NK-92 treated with Interleukin-12 subunit alpha and Interleukin-12 subunit beta, amount 100 ng/mL, for 24 hours (cell line): ENCODE results near the gene PTX3.

Experiments
- DNase-seq: peaks from one replicate; lab custom pipeline; 2025; lab: John Stamatoyannopoulos, UW

Gene PTX3

DNA sequence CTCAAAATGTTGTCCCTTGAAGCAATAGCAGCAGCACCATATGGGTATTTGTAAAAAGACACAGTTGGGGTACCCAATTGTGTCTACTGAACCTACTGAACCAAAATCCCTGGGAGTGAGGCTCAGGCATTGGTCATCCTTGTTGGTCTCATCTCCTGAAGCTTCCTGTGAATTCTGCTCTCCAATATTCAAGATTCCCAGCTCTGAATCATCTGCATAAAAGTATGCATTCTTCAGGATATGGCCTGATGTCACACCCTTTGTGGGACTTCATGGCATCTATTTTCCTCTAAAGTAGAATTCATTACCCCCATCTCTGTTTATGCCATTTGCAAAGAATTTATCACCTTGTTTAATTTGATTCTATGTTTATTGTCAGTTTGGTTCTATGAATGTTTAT, 13.3 kb upstream of the PTX3 start:
- no peak for DNase-seq

DNA sequence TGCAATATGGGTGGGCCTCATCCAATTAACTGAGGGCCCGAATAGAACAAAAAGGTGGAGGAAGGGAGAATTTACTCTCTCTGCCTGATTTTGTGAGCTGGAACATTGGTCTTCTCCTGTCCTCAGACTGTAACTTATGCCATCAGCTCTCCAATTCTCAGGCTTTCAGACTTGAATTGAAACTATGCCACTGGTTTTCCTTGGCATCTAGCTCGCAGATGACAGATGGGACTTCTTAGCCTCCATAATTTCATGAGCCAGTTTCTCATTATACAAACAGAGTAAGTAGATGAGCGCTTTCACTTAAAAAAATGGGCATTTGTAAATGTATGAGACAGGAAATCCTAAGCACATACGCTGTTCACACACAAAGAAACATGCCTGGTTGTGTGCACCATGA, 8.7 kb upstream of the PTX3 start:
- DNase-seq, result no peak

DNA sequence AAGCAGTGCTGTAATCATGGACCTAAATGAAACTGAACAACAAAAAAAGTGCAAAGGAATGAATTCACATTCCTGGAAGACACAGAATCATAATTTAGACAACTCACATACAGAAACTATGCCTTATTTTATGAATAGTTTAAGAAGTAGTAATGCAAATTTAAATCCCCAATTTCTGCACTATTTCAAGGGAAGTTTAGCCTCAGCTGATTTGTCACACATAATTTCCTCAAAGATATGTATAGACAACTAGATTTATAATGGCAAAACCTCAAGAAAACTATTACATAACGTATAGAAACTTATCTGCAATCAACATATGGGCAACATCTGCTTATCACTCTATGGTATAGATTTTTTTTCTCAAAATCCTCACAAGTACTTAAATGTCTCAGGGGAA, 7.8 kb upstream of the PTX3 start:
- no peak for DNase-seq

DNA sequence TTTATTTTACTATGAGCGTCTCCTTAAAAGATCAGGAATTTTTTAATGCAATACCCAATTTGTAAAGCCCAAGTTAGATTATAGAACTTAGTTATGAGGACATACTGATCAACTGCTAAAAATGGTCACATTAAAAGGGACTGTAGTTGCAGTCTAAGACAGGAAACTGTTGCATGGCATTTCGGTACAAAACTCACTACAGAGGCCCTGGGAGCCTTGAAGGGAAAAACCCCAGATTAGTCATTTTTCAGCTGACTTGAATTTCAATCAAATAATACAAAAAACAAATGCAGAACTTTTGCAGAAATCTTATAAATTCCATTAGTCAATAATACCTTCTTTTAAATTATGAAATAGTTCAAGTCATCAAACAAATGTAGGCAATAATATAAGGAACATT, 6.9 kb upstream of the PTX3 start:
- DNase-seq, result peak; percentile 1

DNA sequence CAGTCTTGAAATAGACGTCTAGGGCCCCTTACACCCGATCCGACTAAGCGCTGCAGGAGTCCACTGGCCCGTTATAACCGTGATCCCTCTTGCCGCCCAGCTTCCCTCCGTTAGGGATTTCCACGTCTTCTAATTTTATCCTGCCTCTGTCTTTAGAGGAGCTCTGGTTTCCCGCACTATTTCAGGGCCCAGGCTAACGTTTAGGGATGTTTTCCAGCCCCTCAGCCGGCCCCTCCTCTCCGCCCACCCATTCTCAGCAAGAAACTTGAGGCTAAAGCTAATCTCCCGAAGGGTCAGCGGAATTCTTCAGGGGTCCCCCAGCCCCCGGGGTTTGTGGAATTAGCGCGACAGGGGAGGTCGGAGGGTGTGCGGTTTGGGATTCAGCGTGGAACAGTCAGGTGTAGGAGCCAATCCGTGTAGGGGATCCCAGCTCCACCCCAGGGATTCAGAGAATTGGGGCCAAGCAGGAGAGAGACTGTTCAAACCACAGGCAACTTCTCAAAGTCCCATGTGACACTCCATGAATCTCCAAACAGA, 1.6 kb downstream of the PTX3 start:
- DNase-seq, result no peak

DNA sequence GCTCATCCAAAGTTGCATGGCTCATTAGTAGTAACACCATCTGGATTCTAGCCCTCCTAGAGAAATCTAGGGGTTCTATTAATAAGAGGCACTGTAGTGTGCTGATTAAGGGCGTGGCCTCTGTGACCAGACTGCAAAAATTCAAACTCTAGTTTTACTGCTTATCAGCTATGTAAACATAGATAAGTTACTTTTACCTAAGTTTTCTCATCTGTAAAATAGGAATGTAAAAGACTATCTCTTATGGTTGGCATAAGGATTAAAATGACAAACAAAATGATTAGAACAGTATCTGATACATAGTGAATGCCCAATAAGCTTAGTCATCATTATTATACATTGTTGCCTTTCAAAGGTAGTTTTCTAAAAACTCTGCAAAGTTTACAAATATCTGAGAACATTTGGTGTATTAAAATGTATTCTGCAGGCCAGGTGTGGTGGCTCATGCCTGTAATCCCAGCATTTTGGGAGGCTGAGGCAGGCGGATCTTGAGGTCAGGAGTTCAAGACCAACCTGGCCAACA, 4.5 kb downstream of the PTX3 start:
- DNase-seq, result no peak

DNA sequence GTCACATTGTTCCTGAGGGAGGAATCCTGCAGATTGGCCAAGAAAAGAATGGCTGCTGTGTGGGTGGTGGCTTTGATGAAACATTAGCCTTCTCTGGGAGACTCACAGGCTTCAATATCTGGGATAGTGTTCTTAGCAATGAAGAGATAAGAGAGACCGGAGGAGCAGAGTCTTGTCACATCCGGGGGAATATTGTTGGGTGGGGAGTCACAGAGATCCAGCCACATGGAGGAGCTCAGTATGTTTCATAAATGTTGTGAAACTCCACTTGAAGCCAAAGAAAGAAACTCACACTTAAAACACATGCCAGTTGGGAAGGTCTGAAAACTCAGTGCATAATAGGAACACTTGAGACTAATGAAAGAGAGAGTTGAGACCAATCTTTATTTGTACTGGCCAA, 6.1 kb downstream of the PTX3 start:
- DNase-seq, result no peak

DNA sequence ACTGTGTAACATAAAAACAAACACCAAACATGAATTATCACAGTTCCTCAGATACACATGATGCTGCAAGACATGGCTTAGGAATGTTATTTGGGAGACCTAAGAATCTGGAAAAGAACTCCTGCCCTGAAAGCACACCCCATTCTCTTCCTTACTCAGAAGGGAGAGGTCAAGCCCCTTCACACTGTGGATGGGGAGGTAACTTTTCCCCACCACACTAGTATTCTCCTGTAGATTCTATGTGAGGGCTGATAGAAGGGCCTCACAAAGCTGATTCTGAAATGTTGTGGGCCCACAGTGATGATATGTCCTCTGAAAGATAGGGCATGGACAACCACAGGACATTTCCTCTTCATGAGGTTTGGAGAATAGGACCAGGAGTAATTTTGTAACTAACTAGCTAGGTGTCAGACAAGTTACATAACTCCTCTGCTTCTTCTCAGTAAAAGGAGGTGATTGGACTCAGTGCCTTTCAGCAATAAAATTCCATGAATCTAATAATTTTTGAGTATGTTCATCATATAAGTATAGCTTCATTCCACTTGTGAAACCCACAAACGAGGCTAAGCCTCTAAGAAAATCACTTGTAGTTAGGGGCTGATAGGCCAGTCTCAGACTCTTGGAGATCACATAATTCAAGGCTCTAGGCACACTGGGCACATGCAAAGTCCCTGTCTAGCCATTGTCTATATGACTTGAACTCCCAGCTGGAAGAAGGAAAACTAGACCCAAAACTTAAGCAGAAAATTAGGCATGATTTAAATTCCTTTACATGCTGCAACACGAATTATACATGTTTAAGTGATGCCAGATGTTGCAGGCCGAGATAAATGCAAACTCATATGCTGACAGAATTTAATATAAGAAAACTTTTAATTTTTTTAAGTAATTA, 7.5 kb downstream of the PTX3 start:
- DNase-seq, result no peak

DNA sequence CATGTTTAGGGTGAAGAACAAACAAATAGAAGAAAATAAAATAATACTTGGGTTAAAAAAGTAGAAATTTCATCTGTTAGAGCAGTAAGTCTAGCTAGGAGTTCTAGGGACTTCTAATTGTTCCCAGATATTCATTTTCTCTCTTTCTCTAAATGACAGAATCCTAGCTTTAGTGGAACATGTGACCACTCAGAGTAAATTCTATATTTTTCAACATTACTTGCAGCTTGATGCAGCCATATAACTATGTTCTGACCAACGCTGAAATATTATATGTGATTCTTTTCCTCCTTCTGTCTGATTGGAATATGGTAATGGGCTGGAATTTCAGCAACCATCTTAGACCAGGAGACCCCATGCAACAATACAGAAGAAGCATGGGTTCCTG, 8.1 kb downstream of the PTX3 start:
- no peak for DNase-seq

DNA sequence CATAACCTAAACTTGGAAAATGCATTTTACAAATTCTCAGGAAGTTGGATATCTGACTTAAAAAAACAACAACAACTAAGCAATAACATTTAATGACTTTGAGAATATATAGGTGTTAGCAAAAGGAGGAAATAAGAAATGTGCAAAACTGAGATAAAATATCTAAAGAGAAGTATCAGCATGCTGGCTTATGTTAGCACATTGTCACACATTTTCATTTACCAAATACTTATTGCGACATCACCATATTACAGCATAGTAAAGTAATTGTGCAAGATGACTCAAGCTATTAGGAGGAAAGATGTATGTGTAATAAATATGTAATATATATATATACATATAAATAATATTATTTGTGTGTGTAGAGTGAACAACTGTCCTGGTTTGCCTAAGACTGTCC, 9.2 kb downstream of the PTX3 start:
- DNase-seq, result no peak

DNA sequence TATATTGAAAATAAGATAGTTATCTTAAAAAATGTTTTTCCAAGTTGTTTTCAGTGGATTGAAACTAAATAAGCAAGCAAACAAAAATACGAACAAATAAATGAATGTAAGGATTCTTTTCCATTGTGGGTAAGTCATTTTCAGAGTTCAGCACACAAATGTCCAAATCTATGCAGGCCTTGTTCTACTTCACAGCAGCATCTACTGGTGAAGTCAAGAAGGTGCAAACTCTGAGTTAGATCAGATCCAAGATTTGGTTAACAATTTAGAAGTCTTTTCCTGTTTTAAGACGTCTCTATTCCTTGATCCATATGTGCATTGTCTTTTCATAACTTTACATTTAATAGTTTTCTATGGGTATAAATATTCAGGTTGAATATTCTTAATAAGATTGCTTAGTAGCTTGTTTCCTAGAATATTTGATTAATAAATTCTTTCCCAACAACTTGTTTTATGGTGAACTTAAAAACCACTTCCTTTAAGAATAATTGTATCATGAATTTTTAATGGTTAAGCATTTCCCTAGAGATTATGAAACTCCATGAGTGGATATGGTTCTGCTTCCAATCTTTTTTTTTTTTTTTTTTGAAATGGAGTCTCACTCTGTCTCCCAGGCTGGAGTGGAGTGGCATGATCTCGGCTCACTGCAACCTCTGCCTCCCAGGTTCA, 10.5 kb downstream of the PTX3 start:
- DNase-seq, result no peak

DNA sequence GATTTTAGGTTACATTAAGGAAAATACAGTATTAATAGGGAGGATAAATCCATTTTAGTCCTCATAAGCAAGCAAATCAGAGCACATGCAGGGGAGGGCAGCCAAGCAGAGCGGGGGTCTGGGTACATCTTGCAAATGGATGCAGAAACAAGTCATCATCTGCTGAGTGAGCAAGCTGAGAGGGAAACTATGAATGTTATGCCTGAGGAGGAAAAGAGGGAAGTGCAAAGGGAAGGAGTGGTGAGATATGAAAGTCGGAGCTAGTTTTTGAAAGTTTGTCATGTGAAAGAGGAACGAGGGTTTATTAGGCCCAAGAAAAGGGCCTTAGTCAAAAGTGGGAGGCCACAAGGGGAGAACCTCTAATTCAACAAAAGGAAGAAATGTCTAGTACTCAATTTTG, 15.4 kb downstream of the PTX3 start:
- no peak for DNase-seq

DNA sequence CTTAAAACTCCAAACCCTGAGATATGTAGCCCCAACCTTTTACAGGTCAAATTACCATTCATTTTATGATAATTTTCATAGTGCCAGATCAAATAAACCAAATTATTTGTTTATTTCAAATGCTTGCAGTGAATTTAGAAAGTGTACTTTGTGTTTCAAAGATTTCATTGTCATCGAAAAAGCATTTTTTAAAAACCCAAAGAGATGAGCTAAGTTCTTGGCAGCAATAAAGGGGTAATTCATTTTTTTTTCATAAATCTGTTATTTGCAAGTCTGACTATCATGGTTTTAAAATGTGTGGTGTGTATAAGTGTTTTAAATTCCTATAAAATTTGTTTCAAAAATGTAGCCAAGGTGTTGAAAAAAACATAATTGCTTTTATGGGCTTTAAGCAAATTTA, 17.2 kb downstream of the PTX3 start:
- no peak for DNase-seq

DNA sequence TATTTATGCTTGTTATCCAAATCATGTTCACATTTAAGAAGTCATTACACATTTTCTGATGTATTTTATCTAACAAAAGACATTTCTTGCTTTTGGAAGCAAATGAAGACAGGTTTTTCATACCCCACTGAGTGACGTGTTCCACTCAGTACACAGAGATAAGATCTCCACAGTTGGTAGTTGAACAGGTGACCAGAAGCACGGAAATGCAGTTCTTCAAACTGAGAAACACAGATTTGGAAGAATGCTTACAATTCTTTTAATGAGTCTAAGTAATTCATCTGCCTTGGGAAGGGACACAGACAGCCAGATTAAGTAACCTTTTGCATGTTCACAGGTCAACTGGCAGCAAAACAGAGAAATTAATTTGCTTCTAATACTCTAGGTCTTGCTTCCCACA, 23.1 kb downstream of the PTX3 start:
- no peak for DNase-seq

DNA sequence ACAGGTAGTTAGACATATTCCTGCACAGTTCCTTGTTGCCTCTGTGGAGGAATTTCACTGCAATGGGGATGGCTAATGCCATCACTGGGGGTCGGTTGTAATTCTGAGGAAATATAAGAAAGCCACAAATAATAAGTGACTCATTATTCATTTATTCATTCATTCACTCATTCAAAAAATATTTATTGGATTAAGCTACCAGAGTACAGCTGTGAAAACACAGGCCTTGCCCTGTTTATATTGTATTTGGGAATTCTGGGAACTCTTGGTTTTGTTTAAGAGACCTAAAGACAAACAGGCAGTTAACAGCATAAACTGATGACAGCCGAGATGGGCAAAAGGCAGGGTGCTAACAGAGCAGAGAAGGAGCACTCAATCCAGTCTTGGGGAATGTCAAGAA, 23.6 kb downstream of the PTX3 start:
- no peak for DNase-seq

DNA sequence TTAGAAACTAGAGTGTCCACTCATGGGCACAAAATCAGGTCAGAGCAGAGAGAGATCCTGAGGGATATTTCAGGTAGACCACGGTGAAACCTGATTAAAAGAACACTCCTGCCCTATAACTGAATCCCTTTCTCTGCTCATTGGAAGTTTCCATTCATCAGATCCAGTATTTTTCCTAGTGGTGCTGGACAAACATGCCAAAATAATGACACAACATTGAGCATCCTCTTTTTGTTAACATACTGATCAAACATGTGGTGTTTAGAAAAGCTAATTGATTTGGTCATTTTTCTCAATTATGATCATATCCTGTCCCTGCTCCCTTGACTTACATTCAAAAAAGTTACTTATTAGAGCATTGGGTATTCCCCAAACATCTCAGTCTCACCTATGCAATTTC, 27.2 kb downstream of the PTX3 start:
- no peak for DNase-seq

DNA sequence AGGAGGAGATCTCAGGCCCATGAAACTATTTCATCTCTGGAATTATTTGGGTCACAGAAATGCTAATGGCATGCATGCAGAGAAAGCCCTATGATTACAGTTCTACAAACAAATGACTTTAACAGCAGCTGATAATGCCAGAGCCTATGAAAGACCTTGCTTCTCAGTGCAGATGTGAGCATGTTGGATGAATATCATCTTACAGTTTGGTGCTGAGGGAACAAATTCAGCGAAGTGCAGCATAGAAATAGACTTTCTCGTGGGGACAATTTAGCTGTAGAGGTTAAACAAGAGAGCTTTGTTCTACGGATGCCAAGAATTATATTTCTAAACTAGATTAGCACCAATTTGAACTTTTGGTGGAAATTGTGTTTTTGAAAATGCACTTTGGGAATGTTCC, 27.7 kb downstream of the PTX3 start:
- DNase-seq, result no peak

DNA sequence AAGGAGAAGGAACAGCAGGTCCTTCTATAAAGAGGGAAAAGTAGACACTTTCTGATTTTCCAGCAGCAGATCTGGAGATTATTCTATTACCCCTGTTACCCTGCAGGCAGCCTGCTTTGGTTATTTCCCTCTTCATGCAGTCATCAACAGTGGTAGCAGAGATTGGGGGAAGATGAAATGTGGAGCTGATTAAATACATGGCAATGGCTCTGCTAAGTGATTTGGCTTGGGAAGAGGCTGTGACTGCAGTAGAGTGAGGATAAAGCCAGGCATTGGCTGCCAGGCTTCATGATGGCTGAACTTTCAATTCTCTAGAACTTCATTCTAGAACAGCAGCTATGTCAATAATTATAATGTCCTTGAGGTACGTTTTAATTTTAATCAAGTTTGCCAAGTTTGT, 29.1 kb downstream of the PTX3 start:
- DNase-seq, result no peak

DNA sequence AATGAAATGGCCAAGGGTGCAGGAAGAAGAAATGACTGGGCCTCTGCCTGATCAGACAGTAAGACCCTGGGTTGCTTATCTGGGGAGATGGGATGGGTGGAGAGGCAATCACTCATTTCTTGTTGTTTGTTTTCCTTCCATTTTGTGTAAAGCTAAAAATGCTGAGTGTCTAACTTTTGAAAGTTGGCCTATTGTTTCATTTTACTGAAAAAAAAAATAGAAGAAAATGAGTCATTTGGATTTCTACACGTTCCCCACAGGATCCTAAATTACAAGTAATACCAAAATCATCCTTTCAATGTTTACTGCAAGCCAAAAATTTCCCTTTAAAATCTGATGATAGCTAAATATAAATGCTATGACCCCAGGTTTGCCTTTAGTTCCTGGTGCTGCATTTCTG, 30.6 kb downstream of the PTX3 start:
- DNase-seq, result no peak

DNA sequence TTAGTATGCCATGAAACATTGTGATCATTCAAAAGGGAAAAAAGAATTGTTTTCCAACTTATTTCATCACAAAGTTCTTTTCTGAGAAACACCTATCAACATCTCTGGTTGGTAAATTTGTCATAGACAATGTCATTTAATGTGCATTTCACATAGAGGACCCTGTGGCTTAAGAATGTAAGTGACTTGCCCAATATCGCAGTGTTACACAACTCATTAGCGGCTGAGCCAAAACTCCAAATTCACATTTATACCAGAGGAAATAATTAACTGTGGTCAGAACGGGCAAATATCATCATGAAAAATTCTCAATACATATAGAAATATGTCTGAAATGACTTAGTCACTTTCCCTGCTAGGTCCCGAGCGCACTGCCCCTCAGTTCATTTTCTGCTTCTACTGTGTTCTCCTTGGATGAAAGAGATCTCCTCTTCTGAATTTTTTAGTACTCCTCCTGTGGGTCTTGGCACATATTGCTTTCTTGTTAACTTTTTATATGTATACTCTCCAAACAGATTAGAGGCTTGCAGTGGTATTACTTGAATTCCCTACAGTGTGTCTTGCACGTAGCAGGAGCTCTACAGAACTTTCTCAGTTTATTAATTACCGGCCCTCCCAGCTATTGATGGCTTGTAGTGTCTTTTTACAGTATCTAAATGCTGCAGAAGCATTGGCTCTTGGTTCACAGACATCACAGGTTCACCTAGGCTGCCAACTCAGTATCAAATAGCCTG, 33.1 kb downstream of the PTX3 start:
- no peak for DNase-seq

DNA sequence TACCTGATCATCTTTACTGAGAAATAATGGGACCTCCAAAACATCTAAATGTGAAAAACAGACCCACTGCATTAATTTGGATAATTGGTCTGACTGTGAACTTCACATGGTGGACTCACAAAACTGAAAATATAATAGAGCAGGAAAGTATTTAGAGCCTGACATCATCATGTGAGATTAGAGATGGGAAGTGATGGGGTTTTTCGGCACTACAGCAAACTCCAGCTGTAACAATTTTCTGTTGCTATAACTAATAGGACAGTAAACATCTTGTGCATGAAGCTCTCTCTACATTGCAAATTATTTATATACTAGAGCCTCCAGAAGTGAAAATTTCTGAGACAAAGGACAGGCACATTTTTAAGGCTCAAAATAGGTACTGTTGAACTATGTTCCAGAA, 34.4 kb downstream of the PTX3 start:
- no peak for DNase-seq

DNA sequence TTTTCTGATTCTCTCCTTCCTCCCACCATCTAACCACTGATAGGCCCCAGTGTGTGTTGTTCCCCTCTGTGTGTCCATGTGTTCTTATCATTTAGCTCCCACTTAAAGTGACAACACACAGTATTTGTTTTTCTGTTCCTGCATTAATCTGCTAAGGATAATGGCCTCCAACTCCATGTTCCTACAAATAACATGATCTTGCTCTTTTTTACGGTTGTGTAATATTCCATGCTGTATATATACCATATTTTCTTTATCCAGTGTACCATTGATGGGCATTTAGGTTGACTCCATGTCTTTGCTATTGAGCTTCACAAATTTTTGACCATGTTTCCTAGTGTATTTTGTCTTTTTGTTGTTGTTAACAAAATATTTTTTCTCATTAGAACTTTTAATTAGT, 36.0 kb downstream of the PTX3 start:
- no peak for DNase-seq
